Thyroid gland (tissue), 4 donors: ENCODE measurements around the gene TST. TPM values are rescaled to one million over a fixed set of nuclear protein-coding genes. Genes with fewer than 3 reads are reported as not detected.
A peak's percentile ranks its signal among the peaks of the same experiment; 100 is the strongest.

ENCODE experiments used
- DNase-seq, 2 donors: peaks; one replicate each; pipeline ENCODE4 v3.0.0-alpha.2; 2019
- H3K27ac ChIP-seq, 3 donors: fragments of 200-600 bp; sonication (generic); 1 replicate in 2 of 3; 2 replicates in 1 of 3; pipeline ENCODE4 v1.5.1; 2016 to 2019; ENCODE audit warnings: mild to moderate bottlenecking in 1 of 3, moderate library complexity in 1 of 3
- H3K27me3 ChIP-seq: fragments of 200-600 bp; sonication (generic); one replicate; pipeline ENCODE4 v1.5.1; 2019
- H3K36me3 ChIP-seq, 2 donors: fragments of 200-600 bp; sonication (generic); one replicate each; pipeline ENCODE4 v1.5.1; 2016 to 2019
- H3K4me1 ChIP-seq, 2 donors: fragments of 200-600 bp; sonication (generic); one replicate each; pipeline ENCODE4 v1.5.1; 2017 to 2019
- H3K4me3 ChIP-seq, 3 donors: fragments of 200-600 bp; sonication (generic); replicated peaks in 1 of 3; 1 replicate in 2 of 3; 2 replicates in 1 of 3; pipeline ENCODE4 v1.5.1; 2016; ENCODE audit warnings: mild to moderate bottlenecking in 1 of 3
- H3K9me3 ChIP-seq: fragments of 200-600 bp; sonication (generic); one replicate; pipeline ENCODE4 v1.5.1; 2017
- CTCF ChIP-seq, 6 experiments: fragments of 200-600 bp in 3 of 6; fragments of 450-650 bp in 3 of 6; sonication (generic) in 3 of 6; IDR thresholded peaks; one replicate each; pipeline ENCODE4 v1.5.1; 2016 to 2019; ENCODE audit warnings: antibody characterized with exemption in 6 of 6, mild to moderate bottlenecking in 2 of 6, inconsistent platforms in 1 of 6, moderate library complexity in 1 of 6
- POLR2A ChIP-seq, 2 donors: fragments of 450-650 bp; IDR thresholded peaks; one replicate each; pipeline ENCODE4 v1.6.1; 2017; ENCODE audit warnings: antibody characterized with exemption in 2 of 2, mild to moderate bottlenecking in 2 of 2, moderate library complexity in 1 of 2
- WGBS, 2 donors: methylation state at CpG; one replicate each; pipeline ENCODE4 v1.1.5; 2017; 5-methylcytosine and 5-hydroxymethylcytosine counted together
- intact Hi-C: fragments of 100-400 bp; cut with DNase I; formaldehyde crosslinking; loops from one replicate; pipeline ENCODE4 v1.15.1; 2023
- total RNA-seq, 4 donors: library from RNA; depleted of rRNA; stranded (reverse); fragments of >200 nt; gene quantifications; one replicate each; pipeline ENCODE4 v1.2.3, GENCODE V29; 2016

The TST gene
- total RNA-seq, 4 donors from 2014 or later, result 35.7 to 51.2 (median 37.8) TPM

GRCh38 chr22:37053310-37054055 is 34.2 kb upstream of the TST start:
- intact Hi-C loops, result loop anchor here (10.0 kb wide), 1 partner anchor 269 kb away; no protein-coding TSS in a partner anchor
- DNase-seq, result peak in 1 of 2 donors; percentile 29
- Histone ChIP-seq H3K4me3 (no peak overlapping the region), H3K4me1 (peaks cover 7 to 28% of the 10 kb centered on the region in 2 donors), H3K9me3 (no peaks in the 10 kb centered on the region), H3K27me3 (no peaks in the 10 kb centered on the region), H3K27ac (no peak overlapping the region), H3K36me3 (no peaks in the 10 kb centered on the region)
- TF ChIP-seq CTCF (IDR thresholded peaks at IDR 0.05) (no peak), POLR2A (IDR thresholded peaks at IDR 0.05) (no peak)
- WGBS, 2 donors, result 91 to 93% methylated on average over 10 to 13 of the region's 16 CpGs

- TF ChIP-seq CTCF (IDR thresholded peaks at IDR 0.05) (no peak), POLR2A (IDR thresholded peaks at IDR 0.05) (no peak)
- H3K9me3 ChIP-seq, result no peaks in the 10 kb centered on the region
- no peaks in the 10 kb centered on the region for H3K36me3 ChIP-seq
- H3K27ac ChIP-seq, result no peak overlapping the region
- intact Hi-C loops, result loop anchor here (10.0 kb wide), 1 partner anchor 268 kb away; no protein-coding TSS in a partner anchor
- no peak for DNase-seq
- 77 to 86% methylated on average over 20 to 25 of the region's 25 CpGs for WGBS, 2 donors
- H3K4me1 ChIP-seq, result peaks cover 8 to 28% of the 10 kb centered on the region in 2 donors
- peak overlapping the region in 1 of 3 donors; percentile 53 for H3K4me3 ChIP-seq
- H3K27me3 ChIP-seq, result no peaks in the 10 kb centered on the region
Observed at GRCh38 chr22:37052386-37053309, 33.4 kb upstream of the TST start.

GRCh38 chr22:37051391-37052385 is 32.4 kb upstream of the TST start, which contains the start of gene KCTD17:
Gene KCTD17 (plus strand): TSS chr22:37051742. CDS start chr22:37051761, 19 bp downstream.
- no peak for TF ChIP-seq CTCF (IDR thresholded peaks at IDR 0.05)
- TF ChIP-seq POLR2A (IDR thresholded peaks at IDR 0.05), result peak in 1 of 2 donors; percentile 13
- H3K36me3 ChIP-seq, result no peaks in the 10 kb centered on the region
- intact Hi-C loops, result loop anchor here (10.0 kb wide), 1 partner anchor 267 kb away; no protein-coding TSS in a partner anchor
- H3K9me3 ChIP-seq, result no peaks in the 10 kb centered on the region
- H3K27ac ChIP-seq, result no peak within 1 kb of the TSS
- no peaks in the 10 kb centered on the region for H3K27me3 ChIP-seq
- 12% methylated on average over 25 to 37 of the region's 89 CpGs for WGBS, 2 donors
- peak within 1 kb of the TSS in 2 of 3 donors; percentile 27 to 53 for H3K4me3 ChIP-seq
- DNase-seq, result peak; percentile 51
- H3K4me1 ChIP-seq, result peaks cover 8 to 28% of the 10 kb centered on the region in 2 donors

- no peak for TF ChIP-seq POLR2A (IDR thresholded peaks at IDR 0.05)
- no peak for TF ChIP-seq CTCF (IDR thresholded peaks at IDR 0.05)
- no peak overlapping the region for H3K27ac ChIP-seq
- H3K4me3 ChIP-seq, result no peak overlapping the region
- no peaks in the 10 kb centered on the region for H3K36me3 ChIP-seq
- H3K27me3 ChIP-seq, result no peaks in the 10 kb centered on the region
- H3K4me1 ChIP-seq, result peaks cover 8 to 28% of the 10 kb centered on the region in 2 donors
- DNase-seq, result no peak
- 79 to 90% methylated on average over 6 of the region's 6 CpGs for WGBS, 2 donors
- intact Hi-C loops, result loop anchor here (10.0 kb wide), 1 partner anchor 266 kb away; no protein-coding TSS in a partner anchor
- no peaks in the 10 kb centered on the region for H3K9me3 ChIP-seq
Observed at GRCh38 chr22:37050913-37051312, 31.7 kb upstream of the TST start.
